IPS DF 6.9 (cell line): ENCODE results near the gene CAMTA1.

ENCODE experiments used
- DNase-seq: peaks from one replicate; pipeline ENCODE4 v3.0.0-alpha.2; 2013; ENCODE audit warnings: low read depth, low spot score
- H3K27ac ChIP-seq: one replicate; pipeline ENCODE4 v1.5.1; 2013; ENCODE audit warnings: low read length, control low read depth
- H3K27me3 ChIP-seq: 2 replicates; pipeline ENCODE4 v1.6.1; 2013; ENCODE audit warnings: mild to moderate bottlenecking, low read length; ENCODE audit not compliant: control insufficient read depth, insufficient read depth
- H3K36me3 ChIP-seq: 2 replicates; pipeline ENCODE4 v1.6.1; 2013; ENCODE audit warnings: low read length; ENCODE audit not compliant: control insufficient read depth, insufficient read depth
- H3K4me1 ChIP-seq: 2 replicates; pipeline ENCODE4 v1.6.1; 2013; ENCODE audit warnings: low read length; ENCODE audit not compliant: control insufficient read depth, insufficient read depth
- H3K4me3 ChIP-seq: 2 replicates; pipeline ENCODE4 v1.5.1; 2013; ENCODE audit warnings: mild to moderate bottlenecking, low read length
- H3K9me3 ChIP-seq: 2 replicates; pipeline ENCODE4 v1.6.1; 2013; ENCODE audit warnings: low read length, inconsistent platforms; ENCODE audit not compliant: control insufficient read depth, insufficient read depth
- WGBS: extraction: QIAGEN DNeasy Blood & Tissue Kit; methylation state at CpG from one replicate; pipeline ENCODE4 v1.1.7; 2013; ENCODE audit warnings: mixed read lengths, missing lambda C conversion rate; ENCODE audit not compliant: insufficient read length, insufficient coverage; 5-methylcytosine and 5-hydroxymethylcytosine counted together

CAMTA1 gene

DNA sequence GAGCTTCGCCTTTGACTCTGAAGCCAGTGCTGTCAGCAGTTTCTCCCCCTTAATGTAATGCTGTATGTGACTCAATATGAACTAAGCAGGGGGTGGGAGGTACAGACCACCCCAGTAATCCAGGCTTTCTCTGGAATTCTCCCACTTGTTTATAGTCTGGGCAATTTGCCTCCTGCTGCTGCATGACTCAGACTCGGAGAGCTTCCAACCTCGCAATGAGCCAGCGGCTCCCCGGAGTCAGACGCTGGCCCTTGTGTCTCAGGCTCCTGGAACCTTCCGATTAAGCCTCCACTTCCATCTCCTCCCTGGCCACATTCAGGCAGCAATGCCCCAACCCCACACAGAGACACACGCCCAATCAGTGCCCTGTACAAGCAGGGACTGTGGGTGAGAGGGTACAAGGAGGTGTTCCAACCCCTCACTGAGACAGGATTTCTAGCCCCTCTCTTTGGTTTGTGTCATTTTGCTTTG is 514.1 kb downstream of the CAMTA1 start:
- no CpG with 5 or more reads among the region's 8 CpGs for WGBS

DNA sequence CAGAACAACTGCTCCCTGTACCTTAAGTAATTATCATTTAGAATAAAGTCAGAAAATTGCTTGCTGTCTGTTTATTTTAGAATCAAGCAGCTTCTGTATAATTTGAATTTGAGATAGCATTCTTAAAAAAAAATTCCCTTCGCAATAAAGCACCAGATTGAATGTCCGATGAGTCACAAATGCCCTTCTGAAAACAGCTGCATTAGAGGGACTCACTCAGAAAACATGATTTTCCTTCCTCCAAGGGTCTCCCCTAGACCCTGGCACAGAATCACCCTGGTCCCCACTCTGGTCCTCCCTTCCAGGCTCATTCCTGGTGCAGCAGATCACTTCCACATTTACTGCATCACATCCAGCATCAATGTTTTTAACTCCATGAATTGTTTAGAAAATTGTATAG is 514.7 kb downstream of the CAMTA1 start:
- no peaks in the 10 kb centered on the region for H3K27me3 ChIP-seq
- WGBS = no CpG with 5 or more reads among the region's 2 CpGs
- peaks cover 6% of the 10 kb centered on the region; the same call in 1 of the 2 replicates for H3K4me1 ChIP-seq
- no peak overlapping the region for H3K4me3 ChIP-seq
- H3K36me3 ChIP-seq = no peaks in the 10 kb centered on the region
- no peaks in the 10 kb centered on the region for H3K9me3 ChIP-seq
- DNase-seq = no peak
- no peak overlapping the region for H3K27ac ChIP-seq

More for the DNA sequence above, 514.1 kb downstream of the CAMTA1 start:
- Histone ChIP-seq H3K9me3 (no peaks in the 10 kb centered on the region), H3K27ac (no peak overlapping the region), H3K27me3 (no peaks in the 10 kb centered on the region), H3K4me3 (no peak overlapping the region), H3K4me1 (peaks cover 6% of the 10 kb centered on the region; the same call in 1 of the 2 replicates), H3K36me3 (no peaks in the 10 kb centered on the region)
- no peak for DNase-seq

DNA sequence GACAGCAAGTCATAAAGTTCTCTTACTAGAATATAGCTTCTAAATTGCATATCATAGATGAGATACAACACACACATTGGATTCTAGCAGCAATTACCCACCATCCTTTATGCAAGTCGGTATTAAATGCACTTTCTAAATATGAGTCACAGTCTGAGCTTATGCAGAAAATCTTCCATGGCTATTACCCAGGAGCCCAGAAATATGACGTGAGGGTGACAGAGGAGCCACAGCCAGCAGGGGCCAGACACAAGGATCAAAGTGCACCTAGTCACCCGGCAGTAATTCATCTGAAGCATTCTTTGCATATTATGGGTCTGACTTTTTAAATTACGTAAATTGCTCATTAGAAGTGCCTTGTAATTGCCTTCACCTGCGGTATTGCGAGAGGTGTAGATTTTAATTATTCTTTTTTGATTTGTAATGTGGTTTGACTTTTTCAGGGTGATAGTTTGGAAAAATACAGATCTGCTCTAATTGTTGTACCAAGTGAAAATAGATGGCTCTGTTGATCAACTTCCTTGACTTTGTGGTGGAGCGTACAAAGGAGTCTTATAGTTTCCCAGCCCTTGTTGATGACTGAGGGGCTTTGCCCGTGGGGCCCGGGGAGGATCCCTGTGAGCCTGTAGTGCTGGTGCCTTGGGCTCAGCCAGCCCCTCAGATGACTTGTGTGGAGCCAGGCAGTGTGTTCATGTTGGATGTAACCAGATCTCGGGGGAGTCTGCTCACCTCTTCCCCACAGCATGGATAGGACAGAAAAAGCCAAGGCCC is 515.8 kb downstream of the CAMTA1 start:
- H3K4me1 ChIP-seq = peaks cover 6% of the 10 kb centered on the region; the same call in 1 of the 2 replicates
- H3K4me3 ChIP-seq = no peak overlapping the region
- no CpG with 5 or more reads among the region's 10 CpGs for WGBS
- H3K36me3 ChIP-seq = no peaks in the 10 kb centered on the region
- H3K27me3 ChIP-seq = no peaks in the 10 kb centered on the region
- H3K9me3 ChIP-seq = no peaks in the 10 kb centered on the region
- H3K27ac ChIP-seq = no peak overlapping the region
- no peak for DNase-seq

DNA sequence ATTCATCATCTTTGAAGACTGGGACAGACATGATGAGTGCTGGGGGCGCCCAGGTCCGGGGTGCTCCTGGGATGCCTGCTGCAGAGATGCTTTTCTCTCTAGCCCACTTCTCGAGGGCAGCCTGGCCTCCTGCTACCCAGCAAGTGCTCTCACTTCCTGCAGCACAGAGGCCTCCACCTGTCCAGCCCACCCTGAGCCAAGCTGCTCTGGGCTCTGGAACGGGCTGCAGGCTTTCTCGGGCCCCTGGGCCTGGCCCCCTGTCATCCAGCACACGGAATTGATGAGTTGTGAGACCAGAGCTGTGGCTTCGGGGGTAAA is 516.4 kb downstream of the CAMTA1 start:
- Histone ChIP-seq H3K27me3 (no peaks in the 10 kb centered on the region), H3K4me3 (no peak overlapping the region), H3K27ac (no peak overlapping the region), H3K9me3 (no peaks in the 10 kb centered on the region), H3K36me3 (no peaks in the 10 kb centered on the region), H3K4me1 (peaks cover 6% of the 10 kb centered on the region; the same call in 1 of the 2 replicates)
- WGBS = no CpG with 5 or more reads among the region's 7 CpGs
- DNase-seq = no peak

DNA sequence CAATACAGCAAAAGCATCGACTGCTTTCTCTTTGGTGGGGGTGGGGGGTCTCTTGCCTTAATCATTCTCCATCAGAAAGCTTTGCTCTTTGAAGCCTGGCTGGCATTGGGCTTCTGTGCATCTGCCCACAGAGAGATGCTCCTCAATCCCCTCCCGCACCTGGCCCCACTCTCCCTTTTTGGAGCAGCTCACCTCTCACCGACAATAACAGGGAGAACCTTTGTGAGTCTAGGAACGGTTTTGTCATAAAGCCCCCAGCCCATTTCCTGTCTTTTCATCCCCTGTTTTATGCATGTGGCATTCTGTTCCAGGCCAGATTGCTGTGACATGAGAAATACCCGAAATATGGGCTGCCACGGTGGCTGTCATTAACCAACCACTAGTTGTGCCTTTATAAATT is 516.9 kb downstream of the CAMTA1 start:
- Histone ChIP-seq H3K27ac (no peak overlapping the region), H3K9me3 (no peaks in the 10 kb centered on the region), H3K36me3 (no peaks in the 10 kb centered on the region), H3K4me3 (no peak overlapping the region), H3K27me3 (no peaks in the 10 kb centered on the region), H3K4me1 (peaks cover 6% of the 10 kb centered on the region; the same call in 1 of the 2 replicates)
- DNase-seq = no peak
- WGBS = no CpG with 5 or more reads among the region's 6 CpGs

DNA sequence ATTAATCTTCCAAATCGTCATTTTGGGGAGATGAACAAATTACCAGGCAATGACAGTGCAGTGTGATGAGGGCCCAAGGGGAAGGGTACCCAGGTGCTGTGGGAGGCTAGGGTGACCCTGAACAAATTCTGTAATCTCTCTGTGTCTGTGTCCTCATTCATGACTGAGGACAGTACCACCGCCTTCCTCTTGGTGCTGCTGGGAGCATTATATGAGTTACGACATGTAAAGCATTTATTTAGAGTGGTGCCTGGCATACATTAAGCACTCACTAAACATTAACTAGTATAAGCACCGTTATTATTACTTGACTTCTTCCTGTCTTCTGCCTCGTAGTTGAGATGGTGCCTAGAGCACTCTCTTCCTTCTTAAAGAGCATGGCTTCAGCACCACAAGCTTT is 517.6 kb downstream of the CAMTA1 start:
- DNase-seq = no peak
- Histone ChIP-seq H3K9me3 (no peaks in the 10 kb centered on the region), H3K4me1 (peaks cover 6% of the 10 kb centered on the region; the same call in 1 of the 2 replicates), H3K27me3 (no peaks in the 10 kb centered on the region), H3K27ac (no peak overlapping the region), H3K36me3 (no peaks in the 10 kb centered on the region), H3K4me3 (no peak overlapping the region)
- WGBS = no CpG with 5 or more reads among the region's 5 CpGs

DNA sequence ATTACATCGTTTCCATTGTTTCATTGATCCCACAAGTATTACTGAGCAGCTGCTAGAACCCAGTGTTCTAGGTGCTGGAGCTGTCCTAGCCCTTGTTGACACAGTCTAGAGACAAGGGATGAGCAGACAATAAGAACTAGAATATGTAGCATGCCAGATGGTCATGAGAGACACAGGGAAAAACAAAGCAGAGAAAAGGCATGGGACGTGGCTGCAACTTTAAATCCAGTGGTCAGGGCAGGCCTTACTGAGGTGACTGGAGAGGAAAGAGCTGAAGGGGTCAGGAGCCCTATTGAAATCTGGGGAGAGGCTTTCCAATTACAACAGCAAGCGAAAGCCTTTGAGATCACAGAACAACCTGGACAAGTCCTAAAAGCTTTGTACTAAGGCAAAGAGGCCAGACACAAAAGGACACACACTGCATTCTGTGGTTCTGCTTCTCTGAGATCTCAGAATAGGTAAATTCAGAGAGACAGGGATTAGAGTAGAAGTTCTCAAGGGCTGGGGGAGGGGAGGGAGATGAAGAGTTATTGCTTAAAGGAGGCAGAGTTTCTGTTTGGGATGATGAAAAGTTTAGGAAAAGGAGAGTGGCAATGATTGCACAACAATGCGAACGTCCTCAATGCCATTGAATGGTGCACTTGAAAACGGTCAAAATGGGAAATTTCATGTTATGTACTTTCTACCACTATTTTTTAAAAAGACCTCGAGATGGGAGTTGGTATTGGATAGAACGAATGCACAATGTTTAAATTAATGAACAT is 518.5 kb downstream of the CAMTA1 start:
- Histone ChIP-seq H3K36me3 (no peaks in the 10 kb centered on the region), H3K27ac (no peak overlapping the region), H3K27me3 (no peaks in the 10 kb centered on the region), H3K4me3 (no peak overlapping the region), H3K4me1 (peaks cover 6% of the 10 kb centered on the region; the same call in 1 of the 2 replicates), H3K9me3 (no peaks in the 10 kb centered on the region)
- WGBS = no CpG with 5 or more reads among the region's 8 CpGs
- no peak for DNase-seq

DNA sequence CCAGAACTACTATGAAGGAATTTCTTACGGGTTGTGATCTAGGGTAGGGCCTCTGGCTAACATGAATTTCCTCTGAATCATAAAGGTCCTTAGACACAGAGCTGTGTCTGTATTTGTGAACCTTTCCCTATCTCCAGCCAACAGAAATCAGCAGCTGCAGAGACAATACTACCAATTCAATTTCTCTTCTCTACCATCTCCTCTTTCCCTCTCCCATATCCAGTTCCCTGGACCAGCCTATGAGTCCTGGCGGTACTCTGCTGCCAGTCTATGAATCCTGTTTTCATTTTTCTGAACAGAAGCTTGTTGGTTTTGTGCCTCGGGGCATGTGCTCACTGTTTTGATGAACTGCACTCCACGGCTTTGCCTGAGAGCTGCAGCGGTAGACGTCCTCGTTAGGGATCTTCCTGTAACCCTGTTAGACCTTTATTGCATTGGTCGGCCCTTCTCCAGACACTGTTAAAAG is 527.9 kb downstream of the CAMTA1 start:
- no peaks in the 10 kb centered on the region for H3K27me3 ChIP-seq
- H3K27ac ChIP-seq = no peak overlapping the region
- no peaks in the 10 kb centered on the region for H3K36me3 ChIP-seq
- H3K4me1 ChIP-seq = no peaks in the 10 kb centered on the region
- H3K9me3 ChIP-seq = no peaks in the 10 kb centered on the region
- H3K4me3 ChIP-seq = no peak overlapping the region
- WGBS = no CpG with 5 or more reads among the region's 8 CpGs
- DNase-seq = no peak

DNA sequence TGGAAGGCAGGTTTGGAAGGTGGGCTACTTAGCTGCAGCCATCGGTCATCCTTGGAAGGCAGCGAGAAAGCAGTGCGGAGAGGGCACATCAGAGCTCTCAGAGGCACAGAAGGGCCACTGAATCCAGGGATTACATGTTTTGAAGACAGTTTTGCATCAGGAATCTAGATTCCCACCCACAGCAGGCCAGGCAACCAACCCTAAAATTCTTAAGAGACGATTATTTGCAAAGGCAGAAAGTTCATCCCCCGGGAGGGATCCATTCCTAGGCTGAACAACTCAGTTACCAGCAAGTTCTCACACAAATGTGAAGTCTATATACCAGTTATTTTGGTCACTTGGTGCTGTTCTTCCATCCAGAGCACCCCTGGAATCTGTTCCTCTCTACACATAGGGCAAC is 528.6 kb downstream of the CAMTA1 start:
- H3K27ac ChIP-seq = no peak overlapping the region

DNA sequence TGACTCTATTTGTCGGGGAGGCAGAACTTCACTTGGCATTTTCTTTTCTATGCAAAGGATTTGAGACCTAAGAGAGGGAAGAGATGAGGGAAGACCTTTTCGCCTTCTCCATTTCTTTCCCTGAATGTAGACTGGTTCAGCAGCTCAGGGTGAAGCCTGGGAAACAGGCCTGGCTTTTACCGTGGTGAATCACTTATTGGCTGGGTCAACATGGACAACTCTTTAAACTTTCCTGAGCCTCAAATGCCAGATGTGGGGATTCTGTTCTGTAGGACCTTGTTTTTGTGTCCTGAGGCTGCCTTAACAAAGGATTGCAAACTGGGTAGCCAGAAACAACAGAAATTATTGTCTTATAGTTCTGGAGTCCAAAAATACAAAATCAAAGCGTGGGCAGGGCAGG is 530.1 kb downstream of the CAMTA1 start:
- Histone ChIP-seq H3K4me3 (no peak overlapping the region), H3K9me3 (no peaks in the 10 kb centered on the region)
- WGBS = no CpG with 5 or more reads among the region's 4 CpGs

More for the DNA sequence above, 528.6 kb downstream of the CAMTA1 start:
- DNase-seq = no peak
- H3K27me3 ChIP-seq = no peaks in the 10 kb centered on the region
- H3K9me3 ChIP-seq = no peaks in the 10 kb centered on the region
- no peak overlapping the region for H3K4me3 ChIP-seq
- no CpG with 5 or more reads among the region's 5 CpGs for WGBS
- no peaks in the 10 kb centered on the region for H3K36me3 ChIP-seq
- no peaks in the 10 kb centered on the region for H3K4me1 ChIP-seq

More for the DNA sequence above, 530.1 kb downstream of the CAMTA1 start:
- no peaks in the 10 kb centered on the region for H3K4me1 ChIP-seq
- no peak overlapping the region for H3K27ac ChIP-seq
- no peaks in the 10 kb centered on the region for H3K36me3 ChIP-seq
- DNase-seq = no peak
- H3K27me3 ChIP-seq = no peaks in the 10 kb centered on the region
